C1 segment of cervical spinal cord (tissue), 14 donors: ENCODE results near the gene NTM.

Experiments used
- DNase-seq, 14 donors: peaks; one replicate each; lab custom pipeline; 2025; lab: John Stamatoyannopoulos, UW

Gene NTM

DNA sequence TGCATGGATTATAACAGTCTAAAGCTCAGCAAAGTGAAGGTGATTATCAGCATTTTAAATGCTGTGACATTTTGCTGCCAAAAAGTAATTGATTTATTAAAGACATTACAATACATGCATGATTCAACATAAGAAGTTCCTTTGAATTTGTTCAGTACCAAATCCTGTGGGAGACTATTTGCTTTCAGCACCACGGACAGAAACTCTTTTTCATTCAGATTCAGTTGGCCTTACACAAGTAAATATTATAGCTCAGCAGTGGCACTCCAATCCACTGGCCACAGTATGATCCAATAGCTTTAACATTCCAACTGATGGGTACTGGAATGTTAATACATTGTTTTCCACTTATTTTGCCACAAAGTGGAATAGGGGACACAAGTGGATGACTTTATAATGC lies 806.7 kb downstream of the NTM start:
- no peak for DNase-seq

GRCh38 chr11:132184079-132184478 lies 813.7 kb downstream of the NTM start:
- no peak for DNase-seq

DNA sequence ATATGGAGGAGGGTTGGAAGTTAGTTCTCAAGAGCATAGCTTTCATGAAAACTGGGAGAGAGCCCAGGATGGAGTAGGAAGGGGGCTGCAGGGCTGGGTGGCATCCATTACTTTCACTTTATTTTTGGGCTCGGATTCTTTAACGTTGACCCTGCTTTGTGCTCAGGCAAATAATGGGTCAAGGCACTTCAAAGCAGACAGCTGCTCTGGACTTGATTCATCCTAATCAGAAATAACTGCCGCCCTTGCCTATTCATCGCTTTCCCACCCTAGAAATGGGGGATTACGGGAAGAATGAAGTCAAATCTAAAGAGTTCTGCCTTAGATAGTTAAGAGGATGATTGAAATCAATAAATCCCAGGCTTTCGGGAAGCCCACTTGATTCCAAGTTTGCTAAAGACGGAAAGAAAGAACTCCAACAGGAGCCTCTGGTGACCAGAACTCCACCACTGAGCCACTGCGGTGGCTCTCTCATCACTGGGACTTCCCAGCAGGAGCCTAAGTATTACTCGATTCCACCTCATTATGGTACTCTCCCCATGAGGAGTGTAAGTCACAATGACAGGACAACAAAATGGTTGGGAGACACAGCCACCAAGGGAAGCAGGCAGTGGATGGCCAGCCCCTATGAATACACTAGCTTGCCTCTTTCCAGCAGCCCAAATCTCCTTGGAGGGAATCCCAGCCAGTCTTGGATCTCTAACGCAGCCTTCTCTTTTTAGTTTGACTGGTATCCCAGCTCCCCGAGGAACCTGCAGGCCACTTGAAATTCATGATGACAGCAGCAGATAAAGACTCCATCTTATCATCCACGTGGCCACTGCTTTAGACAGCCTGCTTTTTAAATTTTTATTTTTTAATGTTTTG lies 815.5 kb downstream of the NTM start:
- peak in 1 of 14 donors; percentile 39 for DNase-seq

- no peak for DNase-seq
These were observed 816.3 kb downstream of the NTM start for GRCh38 chr11:132186699-132187098.

DNA sequence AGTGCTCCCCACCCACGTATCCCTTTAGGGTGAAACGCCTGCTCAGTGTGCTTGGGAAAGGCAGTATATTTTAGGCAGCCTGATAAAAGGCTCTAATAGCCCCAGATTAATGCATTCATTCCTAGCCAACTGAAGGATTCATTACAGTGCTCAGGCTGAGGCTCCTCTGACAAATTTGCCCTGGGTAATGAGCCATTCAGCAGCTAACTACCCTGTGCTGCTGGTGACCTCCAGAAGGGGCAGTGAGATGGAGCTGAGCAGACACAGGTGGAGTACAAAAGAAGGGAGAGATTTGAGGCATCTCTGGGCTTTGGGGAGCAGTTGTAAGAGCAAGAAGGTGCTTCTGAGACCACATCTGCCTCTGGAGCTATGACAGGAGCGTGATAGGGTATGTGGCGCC lies 817.0 kb downstream of the NTM start:
- DNase-seq = no peak

- DNase-seq = no peak
These were observed 817.4 kb downstream of the NTM start for GRCh38 chr11:132187814-132188213.

GRCh38 chr11:132196928-132197327 lies 826.5 kb downstream of the NTM start:
- no peak for DNase-seq

DNA sequence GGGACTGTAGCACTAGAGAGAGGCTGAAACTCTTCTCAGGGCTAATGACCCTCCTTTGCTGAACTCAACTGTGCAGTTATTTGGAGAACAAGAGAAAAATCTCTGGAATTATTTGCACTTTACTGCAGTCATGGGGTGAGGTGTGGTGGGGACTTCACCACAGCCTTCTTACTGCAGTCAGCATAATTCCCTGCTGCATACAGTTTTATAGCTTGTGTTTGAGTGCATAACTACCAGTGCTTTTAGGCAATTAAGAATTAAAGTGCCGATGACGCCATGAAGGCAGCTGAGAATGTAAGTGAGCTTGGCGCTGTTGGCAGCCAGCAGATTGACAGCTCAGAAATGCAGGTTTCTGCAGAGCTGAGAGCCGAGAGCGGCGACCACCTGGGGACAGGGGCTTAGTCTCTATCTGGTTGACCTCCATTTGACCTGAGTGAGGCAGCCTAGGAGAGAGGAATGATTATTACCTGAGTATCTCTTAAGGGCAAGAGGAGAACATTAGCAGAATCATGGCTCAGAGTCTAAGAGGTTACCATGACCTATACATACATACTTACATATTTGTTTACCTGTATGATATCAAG lies 830.0 kb downstream of the NTM start:
- DNase-seq = no peak

DNA sequence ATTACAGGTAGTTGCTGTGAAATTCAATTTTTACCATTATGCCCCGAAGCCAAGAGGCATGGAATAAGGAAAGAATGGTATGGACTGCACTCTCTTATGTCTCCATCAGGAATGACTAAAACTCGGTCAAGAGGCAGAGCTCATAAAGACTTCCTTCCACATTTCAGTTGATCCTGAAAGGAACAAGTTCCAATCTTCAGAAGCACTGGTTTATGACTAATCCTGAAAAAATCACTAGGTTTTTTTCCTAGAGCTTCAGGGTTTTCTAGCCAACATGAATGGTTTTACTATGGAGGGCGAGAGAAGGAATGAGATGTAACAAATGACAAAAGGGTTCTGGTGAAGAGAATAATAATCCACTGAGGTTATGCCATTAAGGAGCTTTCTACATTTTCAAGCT lies 832.2 kb downstream of the NTM start:
- no peak for DNase-seq

DNA sequence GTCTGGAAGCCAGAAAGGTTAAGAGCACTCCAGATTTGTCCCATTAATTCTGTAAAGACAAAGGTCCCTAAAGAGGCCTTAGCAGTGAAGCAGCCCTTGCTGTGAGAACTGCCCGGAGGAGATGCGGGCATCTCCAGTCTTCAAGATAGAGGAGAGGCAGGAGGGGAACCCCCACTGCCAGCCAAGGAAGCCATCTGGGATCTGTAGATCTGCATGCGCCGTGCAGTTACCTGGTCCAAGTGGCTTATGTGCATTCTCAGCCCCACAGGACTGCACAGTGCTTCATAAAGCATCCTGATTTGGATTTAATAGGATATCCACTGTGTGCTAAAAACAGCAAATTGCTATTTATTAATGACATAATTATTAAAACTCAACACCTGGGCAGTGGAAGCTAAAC lies 834.6 kb downstream of the NTM start:
- DNase-seq = peak in 1 of 14 donors; percentile 44

DNA sequence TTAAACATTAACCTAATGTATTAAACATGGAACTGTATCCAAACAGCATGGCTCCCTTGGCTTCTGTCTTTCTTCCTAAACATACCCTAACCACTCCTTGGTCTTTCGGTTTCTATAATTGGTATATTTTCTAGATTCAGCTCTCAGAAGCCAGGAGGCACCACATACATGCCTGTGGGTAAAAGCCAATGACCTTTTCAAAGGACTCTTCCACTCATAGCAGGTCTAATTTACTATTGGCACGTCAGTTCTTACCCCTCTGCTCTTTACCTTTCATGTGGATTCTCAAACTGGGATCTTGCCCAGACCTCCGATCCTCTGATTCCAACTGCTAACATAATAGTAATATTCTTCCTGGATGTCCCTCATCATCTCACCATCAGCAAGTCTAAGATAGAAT lies 835.1 kb downstream of the NTM start:
- no peak for DNase-seq

DNA sequence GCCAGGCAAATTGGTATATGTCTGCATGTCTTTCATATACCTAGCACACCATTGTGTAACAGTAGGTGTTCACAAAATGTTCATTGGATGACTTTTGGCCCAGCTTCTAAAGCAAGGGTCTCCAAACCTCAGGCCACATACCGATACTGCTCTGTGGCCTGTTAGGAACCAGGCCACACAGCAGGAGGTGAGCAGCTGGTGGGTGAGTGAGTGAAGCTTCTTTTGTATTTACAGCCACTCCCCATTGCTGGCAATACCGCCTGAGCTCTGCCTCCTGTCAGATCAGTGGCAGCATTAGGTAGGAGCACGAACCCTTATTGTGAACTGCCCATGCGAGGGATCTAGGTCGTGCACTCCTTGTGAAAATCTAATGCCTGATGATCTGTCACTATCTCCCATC lies 836.6 kb downstream of the NTM start:
- DNase-seq = no peak

DNA sequence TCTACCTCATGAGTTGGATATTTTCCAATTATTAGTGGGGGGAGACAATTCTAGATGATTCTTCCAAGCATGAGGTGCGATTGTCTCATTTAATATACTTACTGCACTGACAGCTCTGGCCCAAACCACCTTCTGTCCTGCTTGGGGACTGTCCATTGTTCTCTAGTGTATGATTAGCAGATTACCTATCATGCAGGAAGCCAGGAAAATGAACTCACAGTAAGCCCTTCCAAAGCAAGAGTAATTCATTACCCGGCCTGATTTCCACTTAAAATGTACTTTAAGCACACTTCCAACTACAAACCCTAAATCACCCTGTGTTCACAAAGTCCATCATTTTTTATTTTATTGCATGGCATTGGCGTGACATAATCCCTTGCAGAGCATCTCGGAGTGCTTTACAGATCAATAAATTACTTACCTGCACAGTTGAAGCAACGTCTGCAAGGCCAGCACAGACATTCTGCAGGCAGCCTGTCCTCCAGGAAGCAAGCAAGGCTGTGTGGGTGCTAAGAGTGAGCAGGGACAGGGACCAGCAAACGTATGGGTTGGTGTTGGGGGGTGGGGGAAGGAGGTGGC lies 838.2 kb downstream of the NTM start:
- no peak for DNase-seq

- DNase-seq = no peak
These were observed 841.1 kb downstream of the NTM start for GRCh38 chr11:132211479-132211878.

DNA sequence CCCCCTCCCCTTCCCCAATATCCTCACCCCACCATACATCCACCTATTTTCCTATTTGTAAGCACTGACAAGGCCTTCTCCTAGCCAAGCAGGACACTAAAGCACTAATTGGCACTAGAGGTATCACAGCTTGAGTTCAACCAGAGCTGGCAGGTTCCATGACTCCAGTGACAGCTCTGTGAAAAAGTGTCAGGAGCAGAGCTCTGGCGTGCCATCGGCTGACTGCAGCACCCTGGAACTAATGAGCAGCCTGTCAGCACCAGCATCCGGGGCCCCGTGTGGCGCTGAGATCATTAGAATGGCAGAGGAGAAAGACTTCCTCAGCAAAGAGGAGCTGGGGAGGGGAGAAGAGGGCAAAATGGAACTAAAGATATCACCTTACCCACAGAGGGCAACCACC lies 847.4 kb downstream of the NTM start:
- DNase-seq = peak in 1 of 14 donors; percentile 84

GRCh38 chr11:132220474-132220873 lies 850.1 kb downstream of the NTM start:
- no peak for DNase-seq

- DNase-seq = no peak
These were observed 851.9 kb downstream of the NTM start for GRCh38 chr11:132222345-132222744.

DNA sequence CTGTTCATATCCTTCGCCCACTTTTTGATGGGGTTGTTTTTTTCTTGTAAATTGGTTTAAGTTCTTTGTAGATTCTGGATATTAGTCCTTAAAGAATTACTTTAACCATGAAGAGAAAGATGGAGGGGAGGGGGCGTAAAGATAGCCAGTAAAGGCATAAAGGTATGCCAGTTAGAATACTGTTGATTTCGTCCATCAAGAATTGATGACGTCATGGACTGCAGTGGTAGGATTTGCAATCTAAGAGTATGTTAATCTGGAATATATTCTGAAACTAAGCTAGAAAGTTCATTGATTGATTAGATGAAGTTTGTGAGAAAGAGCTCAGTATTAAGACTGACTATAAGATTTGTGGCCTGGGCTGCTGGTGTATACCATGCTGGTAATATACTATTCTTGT lies 856.1 kb downstream of the NTM start:
- no peak for DNase-seq

GRCh38 chr11:132228746-132229325 lies 858.4 kb downstream of the NTM start:
- peak in 1 of 14 donors; percentile 9 for DNase-seq

- peak in 2 of 14 donors; percentile 20 to 58 for DNase-seq
These were observed 861.4 kb downstream of the NTM start for GRCh38 chr11:132231656-132232347.

GRCh38 chr11:132234878-132235277 lies 864.5 kb downstream of the NTM start:
- DNase-seq = no peak

DNA sequence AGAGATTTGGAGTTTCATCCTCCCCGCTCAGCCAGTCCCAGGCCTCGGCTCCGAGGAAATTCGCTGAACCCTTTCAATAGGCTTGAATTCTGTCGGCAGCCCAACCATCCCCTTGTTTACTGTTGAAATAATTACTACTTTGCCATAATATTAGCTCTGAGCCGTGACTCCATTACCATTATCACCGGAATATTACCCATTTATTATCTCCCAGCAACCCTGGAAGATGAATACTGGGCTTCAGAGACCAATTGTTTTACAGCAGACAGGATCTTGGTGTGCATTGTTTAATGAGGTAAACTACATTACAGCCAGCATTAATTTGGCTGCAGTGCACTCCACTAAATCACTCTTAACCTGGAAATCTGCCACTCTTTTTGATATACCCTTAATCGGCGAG lies 867.4 kb downstream of the NTM start:
- no peak for DNase-seq
